Activated naive CD4-positive, alpha-beta T cell treated with Interleukin-2 at 50 U/mL for 16 hours (primary cell): ENCODE measurements around the gene APBB1.
A peak's percentile ranks its signal among the peaks of the same experiment; 100 is the strongest.

Experiments used
- DNase-seq: peaks from one replicate; pipeline ENCODE4 v3.0.0-alpha.2; 2020

The APBB1 gene

DNA sequence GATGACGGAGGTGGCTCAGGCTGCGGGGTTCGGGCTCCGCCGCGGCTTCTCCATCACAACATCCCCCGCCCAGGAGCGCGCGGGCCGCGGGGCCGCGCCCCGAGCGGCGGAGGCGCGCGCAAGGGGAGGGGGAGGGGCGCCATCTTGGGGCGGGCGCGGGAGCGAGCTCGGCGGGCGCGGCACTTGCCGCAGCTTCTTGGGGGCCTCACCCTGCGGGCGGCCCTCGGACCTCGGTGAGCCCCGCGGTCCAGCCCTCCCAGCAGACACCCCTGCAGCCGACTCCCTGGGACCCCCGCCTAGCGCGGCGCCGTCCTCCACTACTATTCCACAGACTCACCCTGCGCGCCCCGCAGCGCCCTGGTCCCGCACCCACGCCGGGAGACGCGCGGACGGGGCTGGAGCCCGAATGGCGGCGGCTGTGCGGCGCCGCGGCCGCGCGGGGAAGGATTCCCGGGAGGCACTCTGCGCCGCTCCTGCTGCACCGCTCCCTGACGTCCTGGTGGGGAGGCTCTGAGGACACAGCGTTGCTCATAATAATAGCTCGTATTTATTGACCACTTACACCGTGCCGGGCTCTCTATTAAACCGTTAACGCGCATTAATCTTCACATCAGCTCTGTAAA, at the start of gene APBB1:
APBB1 (minus strand) TSS at position 86 of the 623 bp plus-strand sequence. CDS start 7,747 bp downstream, outside the sequence.
- DNase-seq = peak; percentile 73

GRCh38 chr11:6459099-6459450, 40.2 kb upstream of the APBB1 start:
- no peak for DNase-seq

DNA sequence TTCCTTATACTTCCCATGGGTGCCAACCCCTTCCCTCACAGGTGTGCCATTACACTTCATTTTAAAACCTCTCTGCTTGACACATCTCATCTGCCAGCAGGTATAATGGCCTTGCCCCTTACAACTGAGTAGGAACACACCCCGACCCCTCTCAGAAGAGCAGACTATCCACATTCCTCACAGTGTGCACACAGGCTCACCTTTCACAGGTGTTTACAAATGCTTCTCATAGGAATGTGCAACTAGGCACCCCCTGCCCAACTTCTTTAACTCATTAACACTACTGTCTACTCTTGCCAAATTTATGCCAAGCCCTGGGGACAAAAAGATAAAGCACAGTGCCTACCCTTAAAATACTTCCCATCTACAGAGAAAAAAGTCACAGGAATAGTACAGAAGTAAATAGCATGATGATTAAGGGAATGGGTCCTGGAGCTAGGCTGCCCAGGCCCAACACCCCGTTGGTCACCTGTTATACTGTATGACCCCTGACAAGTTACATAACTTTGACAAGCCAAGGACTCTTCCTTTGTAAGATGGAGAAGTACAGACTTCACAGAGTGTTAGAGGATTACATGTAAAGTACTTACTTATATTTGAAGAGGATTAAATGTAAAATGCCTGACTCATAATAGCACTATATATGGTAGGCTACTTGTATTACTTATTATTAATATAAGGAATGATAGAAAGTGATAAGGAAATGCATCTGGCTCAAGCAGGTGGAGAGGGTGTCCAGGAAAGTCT, 39.6 kb upstream of the APBB1 start:
- DNase-seq = no peak

GRCh38 chr11:6457581-6458320, 38.9 kb upstream of the APBB1 start:
- no peak for DNase-seq

DNA sequence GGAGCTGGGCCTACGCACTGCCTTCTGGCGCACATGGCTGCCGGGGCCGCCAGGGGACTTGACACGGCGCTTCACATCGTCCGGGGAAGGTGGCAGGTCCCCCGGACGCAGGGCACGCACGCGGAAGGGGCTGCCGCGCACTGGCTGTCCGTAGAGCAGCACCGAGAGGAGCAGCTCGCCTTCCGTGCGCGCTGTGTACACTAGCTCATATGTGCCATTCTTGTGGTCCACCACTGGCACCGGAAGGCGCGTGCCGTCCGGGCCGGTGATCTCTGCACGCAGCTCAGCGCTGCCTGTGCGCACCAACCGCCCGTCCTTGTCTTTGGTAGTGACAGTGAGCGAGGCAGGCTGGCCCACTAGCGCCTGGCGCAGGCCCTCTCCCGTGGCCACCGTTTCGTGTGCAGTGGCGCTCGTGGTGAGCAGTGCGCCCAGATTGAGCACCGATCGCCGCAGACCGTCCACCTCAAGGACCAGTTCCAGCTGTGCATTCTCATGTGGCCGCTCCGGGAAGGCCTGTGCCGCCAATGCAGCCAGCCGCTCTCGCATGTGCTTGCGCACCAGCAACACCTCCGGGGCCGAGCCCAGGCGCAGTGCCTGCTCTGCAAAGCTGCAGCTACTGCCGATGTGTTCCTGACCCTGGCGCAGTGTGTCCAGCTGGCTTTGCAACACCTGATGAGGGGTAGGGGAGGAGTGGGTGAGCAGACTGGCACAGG, 37.6 kb upstream of the APBB1 start:
- DNase-seq = no peak

- DNase-seq = no peak
Measured at GRCh38 chr11:6455070-6455469, 36.2 kb upstream of the APBB1 start.

DNA sequence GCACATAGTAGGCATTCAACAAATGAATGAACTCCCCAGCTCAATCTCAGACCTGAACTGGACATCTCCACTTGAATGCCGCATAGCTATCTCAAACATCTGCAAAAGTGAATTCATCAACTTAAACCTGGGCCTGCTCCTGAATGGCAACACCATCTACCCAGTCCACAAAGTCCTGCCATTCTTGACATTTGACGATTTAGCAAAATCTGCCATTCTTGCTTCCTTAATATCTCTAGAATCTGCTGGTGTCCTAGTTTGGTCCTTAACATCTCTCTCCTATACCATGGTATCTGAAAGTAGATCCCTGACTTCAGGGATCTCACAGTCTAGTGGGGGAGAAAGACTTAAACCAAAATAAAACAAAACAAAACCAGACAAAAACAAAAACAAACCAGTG, 34.3 kb upstream of the APBB1 start:
- DNase-seq = no peak

DNA sequence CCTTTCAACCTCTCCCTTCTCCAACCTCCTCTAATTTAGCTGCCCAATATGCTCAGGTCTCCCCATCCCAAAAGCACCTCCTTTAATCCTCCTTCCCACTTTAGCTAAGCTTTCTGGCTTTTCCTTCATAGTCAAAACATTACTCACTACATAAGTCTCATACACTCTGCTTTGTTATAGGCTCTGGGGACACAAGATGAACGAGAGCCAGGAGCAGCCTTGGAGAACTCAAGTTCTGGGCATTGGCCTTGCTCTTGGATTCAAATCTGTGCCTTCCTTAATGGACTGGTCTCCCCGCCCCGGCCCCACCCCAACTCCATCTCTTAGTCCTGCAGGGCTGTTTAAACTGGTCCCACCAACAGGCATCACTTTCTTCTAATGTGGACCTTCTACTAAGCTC, 33.3 kb upstream of the APBB1 start:
- DNase-seq = no peak

GRCh38 chr11:6448574-6448973, 29.7 kb upstream of the APBB1 start:
- DNase-seq = no peak

DNA sequence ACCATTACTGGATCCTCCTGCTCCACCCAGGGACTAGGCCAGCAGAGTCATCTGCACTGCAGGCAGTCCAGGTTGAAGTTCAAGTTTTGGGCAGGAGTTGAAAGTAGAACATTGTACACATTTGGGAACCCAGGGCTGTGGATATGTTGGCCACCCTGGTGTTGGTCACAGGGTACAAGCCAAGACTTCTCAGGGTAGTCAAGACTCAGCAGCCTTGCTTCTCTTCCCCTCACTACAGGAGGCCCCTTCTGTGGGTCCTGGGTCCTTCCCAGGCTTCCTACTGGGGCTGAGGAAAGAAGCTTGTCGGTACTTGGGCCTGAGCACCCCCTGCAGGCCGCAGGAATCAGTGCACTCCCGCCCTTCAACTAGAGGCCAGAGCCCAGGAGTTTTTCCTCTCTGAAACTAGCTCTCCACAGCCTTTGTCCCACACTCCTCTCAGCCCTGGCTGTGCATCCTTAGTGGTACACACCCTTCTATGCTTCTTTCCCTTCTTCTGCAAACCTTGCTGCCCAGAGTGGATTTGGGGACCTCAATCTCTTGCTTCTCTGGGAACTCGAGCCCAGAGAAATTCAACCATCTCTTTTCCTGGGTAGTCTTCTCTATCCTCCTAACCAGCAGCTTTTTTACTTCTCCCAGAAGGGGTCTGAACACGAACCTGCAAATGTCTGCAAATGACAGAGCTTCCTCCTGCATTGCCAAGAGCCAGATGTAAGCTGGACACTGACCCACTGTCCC, 24.5 kb upstream of the APBB1 start:
- peak; percentile 53 for DNase-seq

GRCh38 chr11:6442441-6442840, 23.5 kb upstream of the APBB1 start:
- DNase-seq = no peak

GRCh38 chr11:6440906-6441358, 22.0 kb upstream of the APBB1 start, which contains the start of gene HPX:
TSS of gene HPX (minus strand) at chr11:6440987. CDS start at chr11:6440963, 24 bp downstream.
- DNase-seq = no peak

DNA sequence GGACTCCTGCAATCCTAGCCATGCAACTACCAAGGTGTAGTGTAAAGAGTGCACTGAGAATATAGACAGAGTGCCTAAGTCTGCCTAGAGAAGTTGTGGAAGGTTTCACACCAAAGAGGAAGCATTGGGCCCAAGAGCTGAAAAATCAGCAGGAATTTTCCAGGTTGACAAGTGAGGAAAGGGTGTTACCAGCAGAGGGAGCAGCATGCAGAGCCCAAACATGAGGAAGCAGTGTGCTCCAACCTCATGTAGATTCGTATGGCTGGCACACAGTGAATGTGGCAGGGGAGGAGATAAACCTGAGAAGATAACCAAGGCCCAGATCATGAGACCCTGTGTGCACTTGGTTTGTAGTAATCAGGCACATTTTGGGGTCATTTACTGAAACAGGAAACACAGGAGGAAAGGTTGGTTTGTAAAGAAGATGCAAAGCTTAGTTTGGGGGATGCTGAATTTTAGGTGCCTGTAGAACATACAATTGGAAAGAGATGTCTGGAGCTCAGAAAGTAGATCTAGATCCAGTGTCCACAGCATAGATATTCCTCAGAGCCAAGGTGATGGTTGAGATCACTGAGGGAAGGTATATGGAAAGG, 20.2 kb upstream of the APBB1 start:
- peak; percentile 30 for DNase-seq

GRCh38 chr11:6437993-6438392, 19.1 kb upstream of the APBB1 start:
- DNase-seq = no peak

GRCh38 chr11:6437423-6437822, 18.5 kb upstream of the APBB1 start:
- no peak for DNase-seq

- DNase-seq = no peak
Measured at GRCh38 chr11:6433998-6434660, 15.2 kb upstream of the APBB1 start.

DNA sequence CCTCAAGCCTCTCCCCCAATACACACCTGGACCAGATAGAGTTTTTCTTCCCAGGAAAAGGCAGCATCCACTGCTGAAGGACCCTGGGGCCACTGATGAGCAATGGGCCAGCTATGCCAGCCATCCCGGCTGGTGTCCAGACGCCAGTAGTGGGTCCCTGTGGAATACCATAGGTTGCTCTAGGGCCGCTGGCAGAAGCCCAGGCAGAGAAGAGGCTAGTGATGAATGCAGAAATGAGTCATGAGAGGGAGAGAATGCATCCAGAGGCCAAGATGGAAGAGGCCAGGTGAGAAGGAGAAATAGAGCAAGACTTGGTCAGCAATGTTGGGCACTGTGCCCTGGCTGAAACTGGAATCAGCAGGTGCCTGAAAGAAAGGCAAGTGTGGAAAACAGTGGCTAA, 13.0 kb upstream of the APBB1 start:
- DNase-seq = no peak

GRCh38 chr11:6427516-6427915, 8.6 kb upstream of the APBB1 start:
- DNase-seq = no peak

DNA sequence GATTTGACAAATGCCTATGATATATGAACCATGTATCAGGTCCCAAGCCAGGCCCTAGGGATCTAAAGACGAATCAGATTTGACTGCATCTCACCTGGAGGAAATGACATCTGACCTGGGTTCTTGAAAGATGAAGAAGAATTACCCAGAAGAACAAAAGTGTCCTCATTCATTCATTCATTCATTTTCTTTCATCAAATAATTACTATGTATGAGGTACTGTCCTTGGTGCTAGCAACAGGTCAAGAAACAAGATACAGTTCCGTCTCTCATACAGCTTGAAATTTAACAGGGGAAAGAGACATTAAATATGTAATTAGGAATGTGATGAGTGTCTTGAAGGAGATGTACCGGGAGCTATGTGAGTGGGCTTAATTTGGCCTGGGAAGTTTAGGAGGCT, 1.8 kb upstream of the APBB1 start:
- no peak for DNase-seq

- DNase-seq = peak; percentile 20
Measured at GRCh38 chr11:6418557-6419008, 311 bp downstream of the APBB1 start.

DNA sequence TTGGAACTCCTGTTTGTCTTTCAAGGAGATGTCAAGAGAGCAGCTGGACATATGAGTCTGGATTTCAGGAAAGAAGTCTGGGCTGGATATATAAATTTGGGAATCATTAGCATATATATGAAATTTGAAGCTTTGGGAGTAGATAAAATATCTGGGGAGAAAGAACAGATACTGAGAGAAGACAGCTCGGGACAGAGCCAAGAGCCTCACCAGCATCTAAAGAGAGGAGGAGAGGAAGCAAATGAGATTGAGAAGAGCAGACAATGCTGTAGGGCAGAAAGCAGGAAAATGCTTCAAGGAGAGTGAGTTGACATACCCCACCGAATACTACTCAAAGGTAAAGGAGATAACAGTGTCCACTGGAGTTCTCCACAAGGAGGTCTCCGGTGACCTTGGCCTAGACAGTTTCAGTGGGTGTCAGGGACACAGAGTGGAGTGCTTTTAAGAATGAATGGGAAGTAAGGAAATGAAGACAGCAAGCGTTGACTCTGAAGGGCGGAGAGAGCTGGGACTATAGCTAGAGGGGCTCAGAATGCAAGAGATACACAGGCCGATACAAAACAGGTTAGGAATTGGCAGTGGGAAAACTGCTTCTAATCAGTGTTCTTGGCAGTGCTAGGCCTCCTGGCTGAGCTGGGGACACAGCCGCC, 862 bp downstream of the APBB1 start:
- no peak for DNase-seq
